RWPE2 (cell line): ENCODE measurements around the gene CTNNA2.

Source experiments
- ATAC-seq: fragments of 200-7000 bp; cut with Tn5 transposase; 3 replicates; pipeline ENCODE4 v1.9.1; 2021; ENCODE audit warnings: low read depth
- DNase-seq: peaks from one replicate; pipeline ENCODE4 v3.0.0-alpha.2; 2020; ENCODE audit warnings: low spot score
- H3K27ac ChIP-seq: fragments of 450-650 bp; 2 replicates; pipeline ENCODE4 v1.5.1; 2017; ENCODE audit warnings: mild to moderate bottlenecking; ENCODE audit not compliant: poor library complexity, severe bottlenecking
- H3K27me3 ChIP-seq: fragments of 250-450 bp; sonication (Bioruptor Pico); 2 replicates; pipeline ENCODE4 v1.5.1; 2021; ENCODE audit warnings: mild to moderate bottlenecking, moderate library complexity; ENCODE audit not compliant: insufficient read depth, poor library complexity, severe bottlenecking
- H3K36me3 ChIP-seq: fragments of 250-450 bp; sonication (Bioruptor Pico); 2 replicates; pipeline ENCODE4 v1.5.1; 2020; ENCODE audit warnings: low read depth, mild to moderate bottlenecking, moderate library complexity
- H3K4me1 ChIP-seq: fragments of 250-450 bp; sonication (Bioruptor Pico); 2 replicates; pipeline ENCODE4 v1.5.1; 2021; ENCODE audit warnings: mild to moderate bottlenecking, moderate library complexity; ENCODE audit not compliant: insufficient read depth, poor library complexity, severe bottlenecking
- H3K4me3 ChIP-seq: fragments of 250-450 bp; sonication (Bioruptor Pico); 2 replicates; pipeline ENCODE4 v1.5.1; 2021; ENCODE audit warnings: mild to moderate bottlenecking, moderate library complexity; ENCODE audit not compliant: severe bottlenecking
- H3K9me3 ChIP-seq: fragments of 250-450 bp; sonication (Bioruptor Pico); 2 replicates; pipeline ENCODE4 v1.5.1; 2021; ENCODE audit warnings: mild to moderate bottlenecking, moderate library complexity; ENCODE audit not compliant: severe bottlenecking
- TF ChIP-seq, protein P1 (sequence below): fragments of 450-650 bp; IDR thresholded peaks from one replicate; pipeline ENCODE4 v1.5.1; 2017; ENCODE audit warnings: mild to moderate bottlenecking, moderate library complexity; ENCODE audit not compliant: poor library complexity, severe bottlenecking

Gene CTNNA2

GRCh38 chr2:80185091-80185490 is 672.2 kb downstream of the CTNNA2 start:
- no peaks in the 10 kb centered on the region for H3K9me3 ChIP-seq
- no peaks in the 10 kb centered on the region for H3K36me3 ChIP-seq
- no peak overlapping the region for H3K4me3 ChIP-seq
- ATAC-seq (no peak), DNase-seq (no peak)
- TF ChIP-seq, protein P1, sequence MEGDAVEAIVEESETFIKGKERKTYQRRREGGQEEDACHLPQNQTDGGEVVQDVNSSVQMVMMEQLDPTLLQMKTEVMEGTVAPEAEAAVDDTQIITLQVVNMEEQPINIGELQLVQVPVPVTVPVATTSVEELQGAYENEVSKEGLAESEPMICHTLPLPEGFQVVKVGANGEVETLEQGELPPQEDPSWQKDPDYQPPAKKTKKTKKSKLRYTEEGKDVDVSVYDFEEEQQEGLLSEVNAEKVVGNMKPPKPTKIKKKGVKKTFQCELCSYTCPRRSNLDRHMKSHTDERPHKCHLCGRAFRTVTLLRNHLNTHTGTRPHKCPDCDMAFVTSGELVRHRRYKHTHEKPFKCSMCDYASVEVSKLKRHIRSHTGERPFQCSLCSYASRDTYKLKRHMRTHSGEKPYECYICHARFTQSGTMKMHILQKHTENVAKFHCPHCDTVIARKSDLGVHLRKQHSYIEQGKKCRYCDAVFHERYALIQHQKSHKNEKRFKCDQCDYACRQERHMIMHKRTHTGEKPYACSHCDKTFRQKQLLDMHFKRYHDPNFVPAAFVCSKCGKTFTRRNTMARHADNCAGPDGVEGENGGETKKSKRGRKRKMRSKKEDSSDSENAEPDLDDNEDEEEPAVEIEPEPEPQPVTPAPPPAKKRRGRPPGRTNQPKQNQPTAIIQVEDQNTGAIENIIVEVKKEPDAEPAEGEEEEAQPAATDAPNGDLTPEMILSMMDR, result no peak
- H3K27ac ChIP-seq, result no peak overlapping the region
- no peaks in the 10 kb centered on the region for H3K27me3 ChIP-seq
- H3K4me1 ChIP-seq, result no peaks in the 10 kb centered on the region

DNA sequence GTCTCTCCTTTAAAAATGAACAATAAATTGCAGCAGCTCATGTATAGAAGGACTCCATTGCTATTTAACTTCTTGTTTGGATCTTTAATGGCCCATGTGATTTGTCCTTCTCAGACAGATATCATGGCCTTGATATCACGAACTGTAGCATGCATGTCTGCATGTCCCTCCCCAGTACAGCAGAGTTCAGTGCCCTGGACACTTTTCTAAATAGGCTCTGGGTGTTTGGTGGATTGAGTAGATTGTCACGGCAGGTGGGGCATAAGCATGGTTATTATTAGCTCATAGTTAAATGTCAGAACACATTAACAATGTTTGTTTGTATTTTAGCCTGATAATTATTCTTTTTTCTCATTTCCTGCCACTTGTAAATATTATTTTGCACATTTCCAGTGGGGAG is 673.4 kb downstream of the CTNNA2 start:
- ATAC-seq, result no peak

GRCh38 chr2:80187156-80187555 is 674.3 kb downstream of the CTNNA2 start:
- Histone ChIP-seq H3K36me3 (no peaks in the 10 kb centered on the region), H3K9me3 (no peaks in the 10 kb centered on the region), H3K4me1 (no peaks in the 10 kb centered on the region), H3K4me3 (no peak overlapping the region), H3K27me3 (no peaks in the 10 kb centered on the region), H3K27ac (no peak overlapping the region)
- DNase-seq (no peak), ATAC-seq (no peak)
- TF ChIP-seq, protein P1, result no peak

More for the DNA sequence above, 673.4 kb downstream of the CTNNA2 start:
- no peak for DNase-seq
- TF ChIP-seq, protein P1, result no peak
- no peaks in the 10 kb centered on the region for H3K9me3 ChIP-seq
- no peaks in the 10 kb centered on the region for H3K36me3 ChIP-seq
- no peaks in the 10 kb centered on the region for H3K4me1 ChIP-seq
- no peaks in the 10 kb centered on the region for H3K27me3 ChIP-seq
- no peak overlapping the region for H3K4me3 ChIP-seq
- no peak overlapping the region for H3K27ac ChIP-seq

- Histone ChIP-seq H3K36me3 (no peaks in the 10 kb centered on the region), H3K4me1 (no peaks in the 10 kb centered on the region), H3K4me3 (no peak overlapping the region), H3K27me3 (no peaks in the 10 kb centered on the region), H3K27ac (no peak overlapping the region), H3K9me3 (no peaks in the 10 kb centered on the region)
- no peak for DNase-seq
- TF ChIP-seq, protein P1, result no peak
- no peak for ATAC-seq
Measured at GRCh38 chr2:80190166-80190565, 677.3 kb downstream of the CTNNA2 start.

DNA sequence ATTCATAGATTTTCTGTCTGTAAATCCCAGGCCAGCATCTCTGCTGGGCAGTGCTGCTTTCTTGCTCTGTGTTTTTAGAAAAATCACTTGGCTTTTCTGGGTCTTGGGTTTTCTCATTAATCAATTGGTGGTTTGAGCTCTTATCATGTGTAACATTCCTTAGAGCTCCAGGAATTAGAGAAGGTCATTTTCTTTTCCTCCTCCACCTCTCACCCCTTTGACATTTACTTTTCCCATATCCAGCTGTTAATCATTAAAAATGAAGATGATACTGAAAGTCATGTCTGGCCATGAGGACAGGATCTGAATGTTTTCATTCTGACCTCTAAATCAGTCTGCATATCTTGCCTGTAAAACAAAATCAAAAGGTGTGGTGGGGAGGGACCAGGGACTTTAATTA is 680.7 kb downstream of the CTNNA2 start:
- H3K4me1 ChIP-seq, result no peaks in the 10 kb centered on the region
- H3K27me3 ChIP-seq, result no peaks in the 10 kb centered on the region
- H3K27ac ChIP-seq, result no peak overlapping the region
- H3K4me3 ChIP-seq, result no peak overlapping the region
- TF ChIP-seq, protein P1, result no peak
- no peak for DNase-seq
- no peak for ATAC-seq
- H3K9me3 ChIP-seq, result no peaks in the 10 kb centered on the region
- H3K36me3 ChIP-seq, result no peaks in the 10 kb centered on the region
